Activated T-cell treated with anti-CD3 and anti-CD28 coated beads, Interleukin-2, amount 50 U/mL, for 24 hours (primary cell): ENCODE data around the gene MKRN3.

Source experiments
- DNase-seq: peaks from one replicate; pipeline ENCODE4 v3.0.0-alpha.2; 2020
- H3K27ac Mint-ChIP-seq: 2 replicates; pipeline ENCODE4 v1.8.0; 2020; ENCODE audit warnings: mild to moderate bottlenecking, mixed read lengths
- H3K27me3 Mint-ChIP-seq: 2 replicates; pipeline ENCODE4 v1.8.0; 2020; ENCODE audit warnings: mixed read lengths
- H3K36me3 Mint-ChIP-seq: 2 replicates; pipeline ENCODE4 v1.8.0; 2020; ENCODE audit warnings: low read depth, mixed read lengths
- H3K4me1 Mint-ChIP-seq: 2 replicates; pipeline ENCODE4 v1.8.0; 2020; ENCODE audit warnings: low read depth, mixed read lengths
- H3K4me3 Mint-ChIP-seq: 2 replicates; pipeline ENCODE4 v1.8.0; 2020; ENCODE audit warnings: mild to moderate bottlenecking, moderate library complexity, mixed read lengths
- H3K9me3 Mint-ChIP-seq: 2 replicates; pipeline ENCODE4 v1.8.0; 2020; ENCODE audit warnings: mixed read lengths

Gene MKRN3

GRCh38 chr15:23565395-23566070 is at the start of gene MKRN3:
MKRN3 (plus strand) TSS chr15:23565674; CDS start chr15:23565783, 109 bp downstream.
- H3K27ac Mint-ChIP-seq = peak within 1 kb of the TSS; percentile 85
- DNase-seq = peak; percentile 43
- no peaks in the 10 kb centered on the region for H3K4me1 Mint-ChIP-seq
- peaks cover 4% of the 10 kb centered on the region for H3K27me3 Mint-ChIP-seq
- peak within 1 kb of the TSS; percentile 78 for H3K4me3 Mint-ChIP-seq
- peaks cover 6% of the 10 kb centered on the region for H3K9me3 Mint-ChIP-seq
- no peaks in the 10 kb centered on the region for H3K36me3 Mint-ChIP-seq

GRCh38 chr15:23516866-23517265 is 48.6 kb upstream of the MKRN3 start:
- Mint-ChIP-seq H3K9me3 (no peaks in the 10 kb centered on the region), H3K36me3 (no peaks in the 10 kb centered on the region), H3K4me3 (no peak overlapping the region), H3K27me3 (no peaks in the 10 kb centered on the region), H3K27ac (no peak overlapping the region), H3K4me1 (peaks cover 2% of the 10 kb centered on the region)
- no peak for DNase-seq

GRCh38 chr15:23518104-23518503 is 47.4 kb upstream of the MKRN3 start:
- peaks cover 2% of the 10 kb centered on the region for H3K4me1 Mint-ChIP-seq
- no peak overlapping the region for H3K27ac Mint-ChIP-seq
- DNase-seq = no peak

GRCh38 chr15:23524816-23525215 is 40.7 kb upstream of the MKRN3 start:
- Mint-ChIP-seq H3K27ac (no peak overlapping the region), H3K4me3 (no peak overlapping the region), H3K36me3 (no peaks in the 10 kb centered on the region), H3K4me1 (no peaks in the 10 kb centered on the region), H3K9me3 (no peaks in the 10 kb centered on the region), H3K27me3 (no peaks in the 10 kb centered on the region)
- DNase-seq = no peak

More at GRCh38 chr15:23518104-23518503, 47.4 kb upstream of the MKRN3 start:
- Mint-ChIP-seq H3K27me3 (no peaks in the 10 kb centered on the region), H3K9me3 (no peaks in the 10 kb centered on the region), H3K36me3 (no peaks in the 10 kb centered on the region), H3K4me3 (no peak overlapping the region)

GRCh38 chr15:23529891-23530290 is 35.6 kb upstream of the MKRN3 start:
- Mint-ChIP-seq H3K4me3 (no peak overlapping the region), H3K9me3 (peaks cover 2% of the 10 kb centered on the region), H3K27me3 (no peaks in the 10 kb centered on the region), H3K4me1 (no peaks in the 10 kb centered on the region), H3K27ac (no peak overlapping the region), H3K36me3 (no peaks in the 10 kb centered on the region)
- DNase-seq = no peak

GRCh38 chr15:23532024-23532423 is 33.5 kb upstream of the MKRN3 start:
- Mint-ChIP-seq H3K4me3 (no peak overlapping the region), H3K27ac (no peak overlapping the region), H3K27me3 (no peaks in the 10 kb centered on the region), H3K9me3 (peaks cover 7% of the 10 kb centered on the region), H3K36me3 (no peaks in the 10 kb centered on the region), H3K4me1 (no peaks in the 10 kb centered on the region)
- no peak for DNase-seq

- no peaks in the 10 kb centered on the region for H3K27me3 Mint-ChIP-seq
- no peak overlapping the region for H3K4me3 Mint-ChIP-seq
Measured at GRCh38 chr15:23536659-23537058, 28.8 kb upstream of the MKRN3 start.

GRCh38 chr15:23538648-23539047 is 26.8 kb upstream of the MKRN3 start:
- Mint-ChIP-seq H3K27ac (no peak overlapping the region), H3K27me3 (no peaks in the 10 kb centered on the region), H3K4me3 (no peak overlapping the region), H3K9me3 (peaks cover 7% of the 10 kb centered on the region), H3K4me1 (no peaks in the 10 kb centered on the region), H3K36me3 (no peaks in the 10 kb centered on the region)
- no peak for DNase-seq

More at GRCh38 chr15:23536659-23537058, 28.8 kb upstream of the MKRN3 start:
- DNase-seq = no peak
- H3K9me3 Mint-ChIP-seq = peaks cover 7% of the 10 kb centered on the region
- H3K27ac Mint-ChIP-seq = no peak overlapping the region
- H3K36me3 Mint-ChIP-seq = no peaks in the 10 kb centered on the region
- H3K4me1 Mint-ChIP-seq = no peaks in the 10 kb centered on the region

GRCh38 chr15:23539892-23540291 is 25.6 kb upstream of the MKRN3 start:
- H3K9me3 Mint-ChIP-seq = peaks cover 5% of the 10 kb centered on the region
- H3K27ac Mint-ChIP-seq = no peak overlapping the region
- H3K4me3 Mint-ChIP-seq = no peak overlapping the region
- no peaks in the 10 kb centered on the region for H3K36me3 Mint-ChIP-seq
- no peak for DNase-seq
- H3K4me1 Mint-ChIP-seq = no peaks in the 10 kb centered on the region
- no peaks in the 10 kb centered on the region for H3K27me3 Mint-ChIP-seq

GRCh38 chr15:23546158-23546557 is 19.3 kb upstream of the MKRN3 start:
- Mint-ChIP-seq H3K4me3 (no peak overlapping the region), H3K9me3 (no peaks in the 10 kb centered on the region), H3K27ac (no peak overlapping the region), H3K36me3 (no peaks in the 10 kb centered on the region), H3K4me1 (no peaks in the 10 kb centered on the region), H3K27me3 (no peaks in the 10 kb centered on the region)
- DNase-seq = no peak

- H3K4me3 Mint-ChIP-seq = no peak overlapping the region
- no peaks in the 10 kb centered on the region for H3K36me3 Mint-ChIP-seq
- no peak for DNase-seq
- no peaks in the 10 kb centered on the region for H3K4me1 Mint-ChIP-seq
- H3K27ac Mint-ChIP-seq = no peak overlapping the region
- no peaks in the 10 kb centered on the region for H3K9me3 Mint-ChIP-seq
- H3K27me3 Mint-ChIP-seq = no peaks in the 10 kb centered on the region
Measured at GRCh38 chr15:23548071-23548470, 17.4 kb upstream of the MKRN3 start.

GRCh38 chr15:23561914-23562313 is 3.6 kb upstream of the MKRN3 start:
- no peaks in the 10 kb centered on the region for H3K36me3 Mint-ChIP-seq
- no peak for DNase-seq
- H3K4me1 Mint-ChIP-seq = no peaks in the 10 kb centered on the region
- no peak overlapping the region for H3K4me3 Mint-ChIP-seq
- no peak overlapping the region for H3K27ac Mint-ChIP-seq
- H3K9me3 Mint-ChIP-seq = peaks cover 6% of the 10 kb centered on the region
- peaks cover 4% of the 10 kb centered on the region for H3K27me3 Mint-ChIP-seq

- no peak for DNase-seq
- no peaks in the 10 kb centered on the region for H3K36me3 Mint-ChIP-seq
- peak overlapping the region; percentile 15 for H3K27ac Mint-ChIP-seq
- H3K9me3 Mint-ChIP-seq = peaks cover 6% of the 10 kb centered on the region
- no peaks in the 10 kb centered on the region for H3K4me1 Mint-ChIP-seq
- peaks cover 4% of the 10 kb centered on the region for H3K27me3 Mint-ChIP-seq
- peak overlapping the region; percentile 78 for H3K4me3 Mint-ChIP-seq
Measured at GRCh38 chr15:23564821-23565394, 566 bp upstream of the MKRN3 start.

GRCh38 chr15:23566071-23566554 is 639 bp downstream of the MKRN3 start:
- Mint-ChIP-seq H3K27ac (peak overlapping the region; percentile 73), H3K4me3 (peak overlapping the region; percentile 78), H3K4me1 (no peaks in the 10 kb centered on the region), H3K27me3 (peaks cover 4% of the 10 kb centered on the region), H3K36me3 (no peaks in the 10 kb centered on the region), H3K9me3 (peaks cover 6% of the 10 kb centered on the region)
- peak; percentile 38 for DNase-seq

GRCh38 chr15:23566651-23567050 is 1.2 kb downstream of the MKRN3 start:
- H3K36me3 Mint-ChIP-seq = no peaks in the 10 kb centered on the region
- H3K4me3 Mint-ChIP-seq = peak overlapping the region; percentile 78
- no peaks in the 10 kb centered on the region for H3K4me1 Mint-ChIP-seq
- H3K27me3 Mint-ChIP-seq = peaks cover 4% of the 10 kb centered on the region
- no peak overlapping the region for H3K27ac Mint-ChIP-seq
- peaks cover 6% of the 10 kb centered on the region for H3K9me3 Mint-ChIP-seq
- DNase-seq = no peak
